Inflammatory macrophage treated with lipopolysaccharide for 4 hours (primary cell): Measurements from ENCODE around the gene MCTP1.
A peak's percentile ranks its signal among the peaks of the same experiment; 100 is the strongest.

ENCODE experiments used
- DNase-seq: peaks from one replicate; pipeline ENCODE4 v3.0.0-alpha.2; 2020

MCTP1 gene

GRCh38 chr5:95284572-95285408 lies at the start of gene MCTP1:
TSS of gene MCTP1 (minus strand) at chr5:95285094.
- peak; percentile 6 for DNase-seq

GRCh38 chr5:95332158-95332557 lies 47.3 kb upstream of the MCTP1 start:
- no peak for DNase-seq

- DNase-seq: no peak
Observed at GRCh38 chr5:95331358-95331757, 46.5 kb upstream of the MCTP1 start.

DNA sequence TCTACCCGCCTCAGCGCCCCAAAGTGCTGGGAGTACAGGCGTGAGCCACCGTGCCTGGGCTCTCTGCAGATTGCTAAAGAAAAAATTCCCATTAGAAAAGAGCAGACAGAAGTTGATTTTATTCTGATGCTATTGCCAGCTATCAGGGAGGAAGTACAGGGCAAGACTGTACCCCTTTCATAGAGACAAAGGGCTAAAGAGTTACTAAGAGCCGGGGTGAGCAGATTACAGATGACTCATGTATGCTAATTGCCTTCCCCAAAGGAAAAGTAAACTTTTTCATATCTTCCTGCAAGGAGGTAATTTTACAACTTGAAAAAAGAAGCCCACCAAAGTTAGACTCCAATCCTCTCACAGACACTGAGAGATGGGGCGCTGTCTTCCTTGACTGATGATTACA lies 42.3 kb upstream of the MCTP1 start:
- no peak for DNase-seq

DNA sequence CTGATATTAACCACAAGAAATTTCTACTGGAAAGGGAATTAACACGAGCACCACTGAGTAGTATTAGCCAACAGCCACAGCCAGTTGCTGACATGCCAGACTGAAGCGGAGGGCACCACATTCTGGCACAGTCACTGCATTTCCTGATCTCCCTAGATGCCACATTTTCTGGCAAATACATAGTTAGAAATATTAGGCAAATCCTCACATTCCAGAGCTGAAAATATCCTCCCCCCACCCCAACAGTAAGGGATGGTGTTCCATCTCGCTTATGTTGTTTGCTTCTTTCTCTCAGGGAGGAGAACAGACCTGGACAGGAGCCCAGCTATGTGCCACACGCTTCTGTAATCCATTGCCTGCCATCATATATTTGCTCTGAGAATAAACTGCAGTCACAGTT lies 32.8 kb upstream of the MCTP1 start:
- DNase-seq: no peak

DNA sequence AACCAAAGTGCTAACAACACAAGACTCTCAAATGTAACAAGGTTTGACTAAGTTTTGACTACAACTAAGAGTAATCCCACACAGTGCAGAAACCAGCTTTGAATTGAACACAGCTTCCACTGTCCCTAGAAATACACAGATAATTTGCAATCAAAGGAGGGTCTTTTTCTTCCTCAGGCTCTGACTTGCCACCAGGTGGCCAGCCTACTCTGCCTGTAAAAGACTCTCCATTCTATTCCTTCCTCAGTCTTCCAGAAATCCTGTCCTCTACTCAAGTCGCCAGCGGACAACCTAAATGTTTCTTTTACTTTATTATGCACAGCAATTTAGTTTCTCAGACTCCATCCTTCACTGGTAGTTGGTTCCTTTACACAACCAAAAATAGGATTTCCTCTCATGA lies 32.2 kb upstream of the MCTP1 start:
- DNase-seq: no peak

DNA sequence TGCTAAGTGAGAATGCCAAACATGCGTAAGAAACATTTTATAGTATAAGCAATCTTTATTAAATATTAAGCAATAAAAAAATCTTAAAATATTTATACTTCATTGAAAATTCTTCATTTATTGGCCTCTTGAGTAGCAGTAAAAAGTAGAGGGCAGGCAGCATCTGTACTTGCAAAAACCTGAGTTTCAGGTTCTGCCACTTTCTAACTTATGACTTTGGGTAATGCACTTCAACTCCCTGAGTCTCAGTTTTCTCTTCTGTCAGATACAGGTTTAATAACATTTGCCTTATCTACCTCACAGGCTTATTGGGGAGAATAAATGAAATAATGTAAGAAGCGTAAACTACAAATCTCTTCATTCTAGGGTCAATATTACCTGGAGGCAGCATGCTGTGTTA lies 19.8 kb upstream of the MCTP1 start:
- DNase-seq: no peak

GRCh38 chr5:95298651-95299050 lies 13.8 kb upstream of the MCTP1 start:
- peak; percentile 75 for DNase-seq

- no peak for DNase-seq
Observed at GRCh38 chr5:95296291-95296690, 11.4 kb upstream of the MCTP1 start.

- no peak for DNase-seq
Observed at GRCh38 chr5:95285409-95285755, 488 bp upstream of the MCTP1 start.

GRCh38 chr5:95283761-95284571 lies 928 bp downstream of the MCTP1 start:
- DNase-seq: peak; percentile 23

GRCh38 chr5:95283022-95283615 lies 1.8 kb downstream of the MCTP1 start:
- DNase-seq: no peak

GRCh38 chr5:95281226-95281625 lies 3.7 kb downstream of the MCTP1 start:
- no peak for DNase-seq

- no peak for DNase-seq
Observed at GRCh38 chr5:95280401-95281095, 4.3 kb downstream of the MCTP1 start.

DNA sequence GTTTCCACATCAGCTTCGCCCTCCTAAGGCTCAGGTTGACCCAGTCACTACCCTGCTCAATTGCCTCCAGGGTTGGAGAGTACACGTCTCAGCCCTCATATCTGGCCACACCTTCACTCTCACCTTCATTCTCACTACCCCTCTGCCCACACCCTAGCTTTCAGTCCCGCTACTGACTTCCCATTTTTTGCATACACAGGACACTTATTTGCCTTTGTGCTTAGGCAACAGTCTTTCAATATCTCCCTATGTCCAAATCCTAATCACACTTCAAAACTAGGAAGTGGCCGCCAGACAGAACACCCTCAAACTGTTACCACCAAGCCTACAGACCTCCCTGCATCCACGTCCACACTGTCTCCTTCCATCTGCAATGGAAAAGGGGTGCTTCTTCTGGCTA lies 10.9 kb downstream of the MCTP1 start:
- DNase-seq: peak; percentile 56

GRCh38 chr5:95272316-95272929 lies 12.5 kb downstream of the MCTP1 start:
- no peak for DNase-seq

DNA sequence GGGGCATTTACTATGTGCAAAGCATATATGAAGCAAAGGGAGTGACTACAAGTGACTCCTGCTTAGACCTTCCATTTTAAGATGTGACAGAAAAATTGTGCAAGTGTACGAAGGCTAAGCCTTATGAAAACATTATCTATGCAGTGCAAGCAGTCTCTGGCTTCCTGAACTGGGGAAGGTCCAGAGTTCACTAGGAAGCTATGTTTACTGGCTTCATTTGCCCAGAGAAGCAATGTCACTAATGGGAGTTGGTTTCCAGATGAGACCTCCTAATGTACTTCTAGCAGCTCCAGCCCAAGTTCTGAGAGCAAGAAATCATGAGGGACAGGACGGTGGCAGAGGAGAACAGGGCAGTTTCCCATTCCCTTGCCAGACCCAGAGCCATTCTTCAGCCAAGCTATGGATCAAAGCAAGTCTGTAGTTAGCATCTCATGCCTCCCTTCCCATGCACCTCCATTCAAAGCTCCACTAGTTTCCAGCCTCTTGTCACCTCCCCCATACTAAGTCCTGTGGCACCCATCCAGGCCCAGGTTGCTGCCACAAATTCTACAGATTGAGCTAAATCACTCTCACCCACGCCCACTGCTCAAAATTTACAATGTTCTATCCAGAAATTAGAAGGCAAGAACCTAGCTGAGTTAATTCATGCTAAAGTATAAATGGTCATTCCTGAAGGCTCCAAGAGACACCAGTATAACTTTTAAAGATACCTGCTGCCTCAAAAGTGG lies 21.8 kb downstream of the MCTP1 start:
- peak; percentile 29 for DNase-seq

- DNase-seq: peak; percentile 88
Observed at GRCh38 chr5:95261437-95262175, 23.3 kb downstream of the MCTP1 start.

DNA sequence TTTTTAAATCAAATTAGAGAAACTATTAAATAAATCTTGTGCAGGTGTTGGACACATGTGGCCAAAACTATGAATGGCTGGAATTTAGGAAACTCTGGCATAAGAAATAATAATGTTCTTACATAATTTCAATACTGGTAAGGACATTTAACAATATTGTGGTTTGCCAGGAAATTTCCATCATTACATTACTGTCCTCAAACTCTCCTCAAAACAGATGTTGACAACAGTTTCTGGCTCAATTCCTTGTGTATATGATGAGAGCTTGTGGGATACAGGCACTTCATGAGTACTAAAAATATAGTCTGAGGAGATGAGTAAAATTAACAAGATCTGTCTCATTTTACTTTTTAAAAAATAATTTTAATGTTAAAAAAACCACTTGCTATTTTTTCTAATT lies 27.9 kb downstream of the MCTP1 start:
- peak; percentile 60 for DNase-seq

DNA sequence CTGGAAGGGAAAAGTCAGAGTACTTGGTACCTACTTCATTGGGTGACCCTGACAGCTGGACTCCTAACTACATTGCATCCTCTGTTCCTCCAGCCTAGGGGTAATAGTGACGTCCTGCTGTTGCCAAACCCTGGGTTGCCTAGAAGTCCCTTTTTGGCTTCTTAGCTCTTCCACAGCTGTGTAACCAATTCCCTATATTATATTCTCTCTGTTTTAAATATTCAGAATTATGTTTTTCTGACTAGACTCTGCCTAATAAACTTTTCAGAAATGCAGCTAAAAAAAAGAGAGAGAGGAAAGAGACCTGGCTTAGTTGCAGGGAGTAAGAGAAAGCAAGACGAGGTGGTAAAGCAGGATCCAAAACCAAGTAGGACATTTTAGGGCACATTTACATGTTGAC lies 28.4 kb downstream of the MCTP1 start:
- DNase-seq: no peak

GRCh38 chr5:95252801-95253200 lies 32.1 kb downstream of the MCTP1 start:
- no peak for DNase-seq
